Fibroblast of villous mesenchyme (primary cell): ENCODE results near the gene STAT5A. TPM values are rescaled to one million over a fixed set of nuclear protein-coding genes. Genes with fewer than 3 reads are reported as not detected.

Experiments
- DNase-seq: peaks from one replicate; pipeline ENCODE4 v3.0.0-alpha.2; 2010; ENCODE audit warnings: low read depth
- H3K4me3 ChIP-seq: 2 replicates; pipeline ENCODE4 v1.5.1; 2011; ENCODE audit warnings: low read depth, mild to moderate bottlenecking, low read length
- CTCF ChIP-seq: IDR thresholded peaks from 2 replicates; pipeline ENCODE4 v1.5.1; 2012; ENCODE audit warnings: low read depth, mild to moderate bottlenecking, low read length; ENCODE audit not compliant: insufficient read depth
- total RNA-seq: library from RNA; depleted of rRNA; stranded (reverse); fragments of >200 nt; gene quantifications from 2 replicates; pipeline ENCODE4 v1.2.3, GENCODE V29; 2012

STAT5A gene
- total RNA-seq, 1 donor: 13.8 TPM

- peak; percentile 93 for DNase-seq
Measured at GRCh38 chr17:42247734-42248133, 40.6 kb upstream of the STAT5A start.

GRCh38 chr17:42248351-42249179 lies 39.7 kb upstream of the STAT5A start:
- TF ChIP-seq CTCF: no peak
- peak; percentile 98 for DNase-seq
- H3K4me3 ChIP-seq: peak overlapping the region; percentile 41

More at GRCh38 chr17:42247734-42248133, 40.6 kb upstream of the STAT5A start:
- H3K4me3 ChIP-seq: no peak overlapping the region
- no peak for TF ChIP-seq CTCF

GRCh38 chr17:42249681-42250446 lies 38.4 kb upstream of the STAT5A start:
- DNase-seq: no peak
- TF ChIP-seq CTCF: no peak
- H3K4me3 ChIP-seq: no peak overlapping the region

GRCh38 chr17:42251115-42251514 lies 37.2 kb upstream of the STAT5A start:
- DNase-seq: peak; percentile 74
- TF ChIP-seq CTCF: peak; percentile 52
- H3K4me3 ChIP-seq: no peak overlapping the region

- peak; percentile 70 for DNase-seq
- H3K4me3 ChIP-seq: no peak overlapping the region
- TF ChIP-seq CTCF: no peak
Measured at GRCh38 chr17:42252597-42253550, 35.4 kb upstream of the STAT5A start.

GRCh38 chr17:42253578-42253977 lies 34.7 kb upstream of the STAT5A start:
- TF ChIP-seq CTCF: no peak
- no peak overlapping the region for H3K4me3 ChIP-seq
- no peak for DNase-seq
